Esophagus squamous epithelium (tissue), 4 donors: ENCODE data around the gene PHRF1.

Source experiments
- POLR2A ChIP-seq, 4 donors: fragments of 450-650 bp; IDR thresholded peaks; one replicate each; pipeline ENCODE4 v1.6.1; 2017; ENCODE audit warnings: antibody characterized with exemption in 4 of 4, mild to moderate bottlenecking in 4 of 4, moderate library complexity in 3 of 4
- TF ChIP-seq, protein P1 (sequence below), 6 experiments: fragments of 450-650 bp in 4 of 6; fragments of 200-600 bp in 2 of 6; sonication (generic) in 2 of 6; IDR thresholded peaks; one replicate each; pipeline ENCODE4 v1.5.1; 2016 to 2019; ENCODE audit warnings: antibody characterized with exemption in 6 of 6, mild to moderate bottlenecking in 4 of 6, moderate library complexity in 4 of 6

GRCh38 chr11:584287-584686 lies 8.0 kb downstream of the PHRF1 start:
- TF ChIP-seq, protein P1, sequence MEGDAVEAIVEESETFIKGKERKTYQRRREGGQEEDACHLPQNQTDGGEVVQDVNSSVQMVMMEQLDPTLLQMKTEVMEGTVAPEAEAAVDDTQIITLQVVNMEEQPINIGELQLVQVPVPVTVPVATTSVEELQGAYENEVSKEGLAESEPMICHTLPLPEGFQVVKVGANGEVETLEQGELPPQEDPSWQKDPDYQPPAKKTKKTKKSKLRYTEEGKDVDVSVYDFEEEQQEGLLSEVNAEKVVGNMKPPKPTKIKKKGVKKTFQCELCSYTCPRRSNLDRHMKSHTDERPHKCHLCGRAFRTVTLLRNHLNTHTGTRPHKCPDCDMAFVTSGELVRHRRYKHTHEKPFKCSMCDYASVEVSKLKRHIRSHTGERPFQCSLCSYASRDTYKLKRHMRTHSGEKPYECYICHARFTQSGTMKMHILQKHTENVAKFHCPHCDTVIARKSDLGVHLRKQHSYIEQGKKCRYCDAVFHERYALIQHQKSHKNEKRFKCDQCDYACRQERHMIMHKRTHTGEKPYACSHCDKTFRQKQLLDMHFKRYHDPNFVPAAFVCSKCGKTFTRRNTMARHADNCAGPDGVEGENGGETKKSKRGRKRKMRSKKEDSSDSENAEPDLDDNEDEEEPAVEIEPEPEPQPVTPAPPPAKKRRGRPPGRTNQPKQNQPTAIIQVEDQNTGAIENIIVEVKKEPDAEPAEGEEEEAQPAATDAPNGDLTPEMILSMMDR (IDR thresholded peaks at IDR 0.05) = no peak
- no peak for TF ChIP-seq POLR2A (IDR thresholded peaks at IDR 0.05)
